ENCODE data around the gene ADRA2B.

- TF ChIP-seq, protein P1, sequence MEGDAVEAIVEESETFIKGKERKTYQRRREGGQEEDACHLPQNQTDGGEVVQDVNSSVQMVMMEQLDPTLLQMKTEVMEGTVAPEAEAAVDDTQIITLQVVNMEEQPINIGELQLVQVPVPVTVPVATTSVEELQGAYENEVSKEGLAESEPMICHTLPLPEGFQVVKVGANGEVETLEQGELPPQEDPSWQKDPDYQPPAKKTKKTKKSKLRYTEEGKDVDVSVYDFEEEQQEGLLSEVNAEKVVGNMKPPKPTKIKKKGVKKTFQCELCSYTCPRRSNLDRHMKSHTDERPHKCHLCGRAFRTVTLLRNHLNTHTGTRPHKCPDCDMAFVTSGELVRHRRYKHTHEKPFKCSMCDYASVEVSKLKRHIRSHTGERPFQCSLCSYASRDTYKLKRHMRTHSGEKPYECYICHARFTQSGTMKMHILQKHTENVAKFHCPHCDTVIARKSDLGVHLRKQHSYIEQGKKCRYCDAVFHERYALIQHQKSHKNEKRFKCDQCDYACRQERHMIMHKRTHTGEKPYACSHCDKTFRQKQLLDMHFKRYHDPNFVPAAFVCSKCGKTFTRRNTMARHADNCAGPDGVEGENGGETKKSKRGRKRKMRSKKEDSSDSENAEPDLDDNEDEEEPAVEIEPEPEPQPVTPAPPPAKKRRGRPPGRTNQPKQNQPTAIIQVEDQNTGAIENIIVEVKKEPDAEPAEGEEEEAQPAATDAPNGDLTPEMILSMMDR (IDR thresholded peaks at IDR 0.05) = no peak
- TF ChIP-seq POLR2A (IDR thresholded peaks at IDR 0.05) = no peak
Measured at GRCh38 chr2:96116424-96116878, at the start of gene ADRA2B.

Measured in upper lobe of left lung (tissue), 4 donors.